Activated CD8-positive, alpha-beta T cell treated with anti-CD3 and anti-CD28 coated beads for 36 hours (primary cell): ENCODE data around the gene CRTC2. TPM values are rescaled to one million over a fixed set of nuclear protein-coding genes. Genes with fewer than 3 reads are reported as not detected.
"Not testable (repeated sequence)": the region's sequence is repeated elsewhere in the genome, so short reads cannot be mapped to it uniquely, and the experiment has no call there.

Experiments used
- ATAC-seq: fragments of 200-7000 bp; cut with Tn5 transposase; one replicate; pipeline ENCODE4 v1.10.0; 2021; ENCODE audit warnings: mild to moderate bottlenecking, moderate library complexity
- CTCF ChIA-PET: fragments of 350-600 bp; sonication (Branson Sonifier 250); formaldehyde crosslinking; loops from one replicate; lab custom pipeline; 2021; ENCODE audit warnings: antibody characterized with exemption; lab: Charles Lee
- POLR2A ChIA-PET: fragments of 350-600 bp; sonication (Branson Sonifier 250); formaldehyde crosslinking; loops from one replicate; lab custom pipeline; 2021; ENCODE audit warnings: antibody characterized with exemption; lab: Charles Lee
- DNase-seq: peaks from one replicate; pipeline ENCODE4 v3.0.0-alpha.2; 2020
- H3K27ac Mint-ChIP-seq: one replicate; pipeline ENCODE4 v1.8.0; 2021; ENCODE audit warnings: mild to moderate bottlenecking, mixed read lengths
- H3K27me3 Mint-ChIP-seq: one replicate; pipeline ENCODE4 v1.8.0; 2021; ENCODE audit warnings: mixed read lengths
- H3K36me3 Mint-ChIP-seq: one replicate; pipeline ENCODE4 v1.8.0; 2021; ENCODE audit warnings: low read depth, mixed read lengths
- H3K4me1 Mint-ChIP-seq: one replicate; pipeline ENCODE4 v1.8.0; 2021; ENCODE audit warnings: low read depth, mixed read lengths
- H3K4me3 Mint-ChIP-seq: one replicate; pipeline ENCODE4 v1.8.0; 2021; ENCODE audit warnings: mild to moderate bottlenecking, moderate library complexity, mixed read lengths
- H3K9me3 Mint-ChIP-seq: one replicate; pipeline ENCODE4 v1.8.0; 2021; ENCODE audit warnings: mixed read lengths
- CTCF ChIP-seq: fragments of 200-600 bp; IDR thresholded peaks from one replicate; pipeline ENCODE4 v1.8.0; 2022; ENCODE audit warnings: antibody characterized with exemption, mild to moderate bottlenecking
- intact Hi-C: fragments of 100-400 bp; cut with micrococcal nuclease; formaldehyde crosslinking; loops from one replicate; pipeline ENCODE4 v1.10.0; 2022
- total RNA-seq, 2 experiments: library from RNA; stranded (reverse); gene quantifications; one replicate each; pipeline ENCODE4 v1.2.3, GENCODE V29; 2021

Gene CRTC2
- total RNA-seq, 2 experiments from 2014 or later = 67.3 to 71.8 TPM

DNA sequence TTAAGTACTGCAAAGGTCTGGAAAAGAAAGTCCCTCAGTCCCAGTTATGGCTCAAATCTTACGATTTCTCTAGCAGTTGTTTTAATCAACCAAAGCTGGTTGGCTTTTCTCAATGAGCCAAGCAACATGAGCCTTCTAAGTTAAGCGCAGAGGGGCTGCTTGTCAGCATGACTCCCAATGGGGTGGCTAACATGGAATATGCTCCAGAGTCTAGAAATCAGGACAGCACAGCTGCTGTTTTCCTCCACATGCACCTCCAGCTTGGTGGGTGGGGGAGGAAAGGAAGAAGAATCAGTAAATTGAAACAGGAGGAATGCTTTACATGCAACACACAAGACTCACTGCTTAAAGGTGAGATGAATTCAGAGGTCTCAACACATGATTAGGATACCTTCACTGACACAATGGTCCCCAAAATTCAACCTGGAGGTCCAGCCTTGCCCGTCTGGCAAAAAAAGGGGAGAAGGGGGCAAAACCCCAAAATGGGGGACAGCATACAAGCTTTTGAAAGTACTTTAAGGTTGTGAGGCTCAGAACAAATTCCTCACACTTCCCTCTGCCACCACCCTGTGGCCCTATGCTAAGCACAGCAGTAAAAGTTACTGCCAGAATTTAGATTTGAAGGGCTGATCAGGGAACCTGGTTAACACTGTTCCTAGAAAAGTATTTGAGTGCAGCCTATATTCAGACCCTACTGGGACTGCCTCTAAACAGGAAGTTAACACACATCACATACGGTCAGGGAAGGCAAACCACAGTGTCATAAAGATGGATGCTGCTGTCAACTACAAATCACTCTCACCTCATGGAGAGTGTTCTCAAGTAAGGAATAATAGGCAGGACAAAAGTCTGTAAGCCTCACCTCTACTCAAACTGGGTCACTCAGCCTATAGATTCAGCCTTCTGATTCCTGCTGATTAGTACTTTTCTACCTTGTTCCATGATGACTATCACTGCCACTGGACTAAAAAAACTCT, 38.2 kb downstream of the CRTC2 start:
- intact Hi-C loops = loop anchor here (5.0 kb wide), 1 partner anchor 113 kb away; no protein-coding TSS in a partner anchor
- peak overlapping the region; percentile 95 for H3K4me3 Mint-ChIP-seq
- no peaks in the 10 kb centered on the region for H3K9me3 Mint-ChIP-seq
- H3K27ac Mint-ChIP-seq = peak overlapping the region; percentile 94
- ATAC-seq = no peak
- ChIA-PET POLR2A (interaction anchor here (0.6 to 9.9 kb wide), 16 partner anchors 8 to 114 kb away, joined by 3 to 126 read pairs (median 5); partner anchors contain the start of genes CREB3L4, DENND4B, JTB and RPS27), CTCF (interaction anchor here (0.6 to 5.9 kb wide), 14 partner anchors 10 to 639 kb away, joined by 3 to 46 read pairs (median 3); partner anchors contain the start of gene DENND4B)
- no peaks in the 10 kb centered on the region for H3K27me3 Mint-ChIP-seq
- DNase-seq = peak; percentile 53
- H3K4me1 Mint-ChIP-seq = peaks cover 47% of the 10 kb centered on the region
- TF ChIP-seq CTCF = peak; percentile 40
- H3K36me3 Mint-ChIP-seq = peaks cover 29% of the 10 kb centered on the region

DNA sequence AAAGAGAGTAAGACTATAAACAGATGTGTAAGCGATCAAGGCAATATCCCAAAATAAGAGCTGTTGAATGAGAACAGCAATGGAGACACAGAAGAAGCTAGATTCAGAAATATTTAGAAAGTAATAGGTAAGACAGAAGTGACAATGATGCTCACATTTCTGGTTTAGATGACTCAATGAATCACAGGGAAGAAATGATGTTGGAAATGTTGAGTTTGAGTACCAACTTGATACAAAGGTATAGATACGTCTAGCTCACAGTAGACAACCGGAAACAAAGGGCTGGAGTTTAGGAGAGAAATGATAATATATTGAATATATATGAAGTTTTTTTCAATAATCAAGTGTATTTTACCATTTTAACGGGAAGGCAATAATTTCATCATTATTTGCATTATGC, 42.1 kb downstream of the CRTC2 start:
- Mint-ChIP-seq H3K4me1 (peaks cover 61% of the 10 kb centered on the region), H3K36me3 (peaks cover 25% of the 10 kb centered on the region), H3K4me3 (no peak overlapping the region), H3K27ac (peak overlapping the region; percentile 26), H3K9me3 (peaks cover 2% of the 10 kb centered on the region), H3K27me3 (no peaks in the 10 kb centered on the region)
- TF ChIP-seq CTCF = no peak
- ChIA-PET CTCF (interaction anchor here (0.7 kb wide), 1 partner anchor 102 kb away, joined by 3 read pairs; no protein-coding TSS in a partner anchor), POLR2A (no interaction called here)
- intact Hi-C loops = no loop called here
- ATAC-seq (no peak), DNase-seq (no peak)

GRCh38 chr1:153912349-153912748, 46.1 kb downstream of the CRTC2 start:
- ChIA-PET CTCF (interaction anchor here (1.0 to 4.4 kb wide), 2 partner anchors 8 to 115 kb away, joined by 3 to 18 read pairs; no protein-coding TSS in a partner anchor), POLR2A (interaction anchor here (0.9 kb wide), 1 partner anchor 8 kb away, joined by 4 read pairs; no protein-coding TSS in a partner anchor)
- Mint-ChIP-seq H3K4me3 (no peak overlapping the region), H3K9me3 (peaks cover 2% of the 10 kb centered on the region), H3K36me3 (peaks cover 22% of the 10 kb centered on the region), H3K27ac (no peak overlapping the region), H3K27me3 (no peaks in the 10 kb centered on the region), H3K4me1 (peaks cover 34% of the 10 kb centered on the region)
- ATAC-seq (no peak), DNase-seq (no peak)
- TF ChIP-seq CTCF = no peak
- intact Hi-C loops = no loop called here

DNA sequence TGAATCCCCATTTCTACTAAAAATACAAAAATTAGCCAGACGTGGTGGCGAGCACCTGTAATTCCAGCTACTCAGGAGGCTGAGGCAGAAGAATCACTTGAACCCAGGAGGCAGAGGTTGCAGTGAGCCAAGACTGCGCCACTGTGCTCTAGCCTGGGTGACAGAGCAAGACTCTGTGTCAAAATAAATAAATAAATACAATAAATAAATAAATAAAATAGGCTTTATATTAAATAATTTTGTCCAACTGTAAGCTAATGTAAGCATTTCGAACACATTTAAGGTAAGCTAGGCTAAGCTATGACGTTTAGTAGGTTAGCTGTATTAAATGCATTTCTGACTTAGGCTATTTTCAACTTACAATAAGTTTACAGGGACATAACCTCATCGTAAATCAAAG, 47.9 kb downstream of the CRTC2 start:
- POLR2A ChIA-PET = interaction anchor here (0.8 to 2.0 kb wide), 3 partner anchors 11 to 61 kb away, joined by 3 to 10 read pairs (median 3); no protein-coding TSS in a partner anchor
- CTCF ChIA-PET = interaction anchor here (1.6 to 4.4 kb wide), 3 partner anchors 10 to 106 kb away, joined by 4 to 18 read pairs (median 4); no protein-coding TSS in a partner anchor
- DNase-seq, H3K4me3 Mint-ChIP-seq, H3K27me3 Mint-ChIP-seq, ATAC-seq, intact Hi-C loops, H3K27ac Mint-ChIP-seq, H3K9me3 Mint-ChIP-seq: not testable (repeated sequence)
- Mint-ChIP-seq H3K4me1 (peaks cover 42% of the 10 kb centered on the region), H3K36me3 (peaks cover 26% of the 10 kb centered on the region)

DNA sequence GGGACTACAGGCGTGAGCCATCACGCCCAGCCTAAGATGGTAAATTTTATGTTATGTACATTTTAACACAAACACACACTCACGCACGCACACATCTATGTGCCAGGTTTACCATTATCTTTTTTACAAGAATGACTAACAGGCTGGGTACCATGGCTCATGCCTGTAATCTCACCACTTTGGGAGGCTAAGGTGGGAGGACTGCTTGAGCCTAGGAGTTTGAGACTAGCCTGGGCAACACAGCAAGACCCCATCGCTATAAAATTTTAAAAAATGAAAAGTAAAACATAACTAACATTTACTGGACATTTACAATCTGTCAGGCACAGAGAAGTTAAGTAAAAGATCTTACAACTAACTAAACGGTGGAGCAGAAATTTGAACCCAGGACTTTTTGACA, 50.3 kb downstream of the CRTC2 start:
- DNase-seq = no peak
- no peak for ATAC-seq
- H3K36me3 Mint-ChIP-seq = peaks cover 30% of the 10 kb centered on the region
- ChIA-PET CTCF (interaction anchor here (1.1 to 4.4 kb wide), 2 partner anchors 12 to 22 kb away, joined by 3 to 18 read pairs; no protein-coding TSS in a partner anchor), POLR2A (interaction anchor here (1.2 to 1.7 kb wide), 3 partner anchors 12 to 365 kb away, joined by 3 to 6 read pairs (median 3); no protein-coding TSS in a partner anchor)
- intact Hi-C loops = no loop called here
- peaks cover 4% of the 10 kb centered on the region for H3K9me3 Mint-ChIP-seq
- H3K4me3 Mint-ChIP-seq = no peak overlapping the region
- H3K27ac Mint-ChIP-seq = no peak overlapping the region
- H3K27me3 Mint-ChIP-seq = no peaks in the 10 kb centered on the region
- peaks cover 47% of the 10 kb centered on the region for H3K4me1 Mint-ChIP-seq
- TF ChIP-seq CTCF = no peak
